ENCODE measurements around the gene SLC26A1. TPM values are rescaled to one million over a fixed set of nuclear protein-coding genes. Genes with fewer than 3 reads are reported as not detected.

The SLC26A1 gene
- total and polyA plus RNA-seq, 2 experiments from 2014 or later, result 0.22 to 1.8 TPM

DNA sequence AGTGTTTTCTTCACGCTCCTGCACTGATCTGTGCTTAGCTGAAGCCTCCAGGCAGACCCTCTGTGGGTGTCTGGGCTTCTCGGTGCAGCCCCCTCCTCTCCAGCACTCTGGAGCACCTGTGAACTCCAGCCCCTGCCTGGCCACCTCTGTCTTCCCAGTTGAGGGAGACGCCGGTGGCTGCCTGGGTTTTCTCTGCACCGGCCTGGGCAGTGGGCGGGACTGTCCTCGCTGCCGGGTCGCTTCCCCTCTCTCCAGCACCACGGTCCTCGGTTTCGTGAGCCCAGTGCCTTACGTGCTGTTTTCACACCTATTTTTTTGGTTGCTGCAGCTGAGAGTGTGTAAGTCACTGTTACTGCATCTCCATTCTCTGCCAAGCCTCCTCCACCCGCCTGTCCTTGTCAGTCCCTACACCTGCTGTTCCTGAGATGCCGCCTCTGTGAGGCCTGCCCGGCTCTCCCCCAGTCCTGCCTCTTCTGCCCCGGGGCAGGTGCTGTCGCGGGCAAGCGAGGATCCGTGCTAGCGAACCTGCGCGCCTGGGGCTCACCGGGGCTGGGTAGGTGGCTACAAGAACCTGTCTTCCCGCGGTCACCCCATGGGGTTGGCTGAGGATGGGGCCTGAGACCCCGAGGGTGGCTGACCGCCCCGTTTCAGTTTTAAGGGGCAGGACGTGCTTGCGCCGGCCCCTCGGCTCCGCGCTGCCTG, 15.8 kb upstream of the SLC26A1 start:
- Histone ChIP-seq H3K79me2 (ENCODE audit: insufficient read depth) (no peaks in the 10 kb centered on the region), H3K36me3 (ENCODE audit: low read depth) (no peaks in the 10 kb centered on the region), H3K9me2 (ENCODE audit: insufficient read depth) (no peaks in the 10 kb centered on the region), H3K9ac (peak overlapping the region; percentile 88), H2AFZ (peak overlapping the region; percentile 98), H3K27me3 (replicated peaks; ENCODE audit: insufficient read depth) (peaks cover 5% of the 10 kb centered on the region), H3K4me2 (ENCODE audit: unreplicated experiment) (peak overlapping the region; percentile 91), H3K4me3 (peak overlapping the region; percentile 82), H3F3A (ENCODE audit: insufficient read depth) (no peaks in the 10 kb centered on the region), H4K20me1 (ENCODE audit: insufficient read depth) (no peaks in the 10 kb centered on the region), H3K4me1 (ENCODE audit: insufficient read depth) (0 out of 2 replicates have a peak, but pooled peaks cover 3% of the 10 kb centered on the region), H3K9me3 (ENCODE audit: low read depth) (no peaks in the 10 kb centered on the region), H3K27ac (no peak overlapping the region)
- 2 to 4% methylated on average over 30 to 36 of the region's 36 CpGs for WGBS, 2 experiments (ENCODE audit: low coverage in 1 of 2, low lambda C conversion rate in 2 of 2, missing lambda C conversion rate in 2 of 2)
- DNase-seq, result peak; percentile 39
- in situ Hi-C loops (cut with MboI), result no loop called here
- no peak for TF ChIP-seq EZH2phosphoT487 (IDR thresholded peaks at IDR 0.05; ENCODE audit: insufficient read depth, low read depth)
- TF ChIP-seq EZH2 (IDR thresholded peaks at IDR 0.05; ENCODE audit: insufficient read depth, poor library complexity, severe bottlenecking), result no peak

DNA sequence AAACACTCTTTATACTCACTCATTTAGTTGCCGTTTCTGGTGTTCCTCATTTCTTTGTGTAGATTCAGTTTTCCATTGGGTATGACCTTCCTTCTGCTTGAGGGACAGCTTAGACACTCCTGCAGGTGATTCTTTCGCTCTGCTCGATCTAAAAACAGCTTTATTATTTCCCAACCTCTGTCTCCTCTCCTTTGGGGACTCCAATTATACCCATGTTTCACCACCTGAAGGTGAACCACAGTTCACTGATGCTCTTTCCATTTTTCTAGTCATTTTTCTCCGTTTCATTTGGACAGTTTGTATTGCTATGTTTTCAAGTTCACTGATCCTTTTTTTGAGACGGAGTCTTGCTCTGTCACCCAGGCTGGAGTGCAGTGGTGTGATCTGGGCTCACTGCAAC, 13.7 kb upstream of the SLC26A1 start:
- H3K9me2 ChIP-seq (ENCODE audit: insufficient read depth), result no peaks in the 10 kb centered on the region
- no peaks in the 10 kb centered on the region for H4K20me1 ChIP-seq (ENCODE audit: insufficient read depth)
- TF ChIP-seq EZH2 (IDR thresholded peaks at IDR 0.05; ENCODE audit: insufficient read depth, poor library complexity, severe bottlenecking), result no peak
- no peak for TF ChIP-seq EZH2phosphoT487 (IDR thresholded peaks at IDR 0.05; ENCODE audit: insufficient read depth, low read depth)
- H3K27ac ChIP-seq, result no peak overlapping the region
- no peaks in the 10 kb centered on the region for H3K36me3 ChIP-seq (ENCODE audit: low read depth)
- H3K4me3 ChIP-seq, result no peak overlapping the region
- H3K27me3 ChIP-seq (replicated peaks; ENCODE audit: insufficient read depth), result peaks cover 21% of the 10 kb centered on the region
- no peaks in the 10 kb centered on the region for H3K79me2 ChIP-seq (ENCODE audit: insufficient read depth)
- H3K9me3 ChIP-seq (ENCODE audit: low read depth), result no peaks in the 10 kb centered on the region
- H3F3A ChIP-seq (ENCODE audit: insufficient read depth), result no peaks in the 10 kb centered on the region
- 0 out of 2 replicates have a peak, but pooled peaks cover 3% of the 10 kb centered on the region for H3K4me1 ChIP-seq (ENCODE audit: insufficient read depth)
- no peak overlapping the region for H3K9ac ChIP-seq
- WGBS, 2 experiments (ENCODE audit: low coverage in 1 of 2, low lambda C conversion rate in 2 of 2, missing lambda C conversion rate in 2 of 2), result 75 to 79% methylated on average over 5 of the region's 5 CpGs
- no peak overlapping the region for H2AFZ ChIP-seq
- no peak overlapping the region for H3K4me2 ChIP-seq (ENCODE audit: unreplicated experiment)
- in situ Hi-C loops (cut with MboI), result no loop called here
- DNase-seq, result no peak

DNA sequence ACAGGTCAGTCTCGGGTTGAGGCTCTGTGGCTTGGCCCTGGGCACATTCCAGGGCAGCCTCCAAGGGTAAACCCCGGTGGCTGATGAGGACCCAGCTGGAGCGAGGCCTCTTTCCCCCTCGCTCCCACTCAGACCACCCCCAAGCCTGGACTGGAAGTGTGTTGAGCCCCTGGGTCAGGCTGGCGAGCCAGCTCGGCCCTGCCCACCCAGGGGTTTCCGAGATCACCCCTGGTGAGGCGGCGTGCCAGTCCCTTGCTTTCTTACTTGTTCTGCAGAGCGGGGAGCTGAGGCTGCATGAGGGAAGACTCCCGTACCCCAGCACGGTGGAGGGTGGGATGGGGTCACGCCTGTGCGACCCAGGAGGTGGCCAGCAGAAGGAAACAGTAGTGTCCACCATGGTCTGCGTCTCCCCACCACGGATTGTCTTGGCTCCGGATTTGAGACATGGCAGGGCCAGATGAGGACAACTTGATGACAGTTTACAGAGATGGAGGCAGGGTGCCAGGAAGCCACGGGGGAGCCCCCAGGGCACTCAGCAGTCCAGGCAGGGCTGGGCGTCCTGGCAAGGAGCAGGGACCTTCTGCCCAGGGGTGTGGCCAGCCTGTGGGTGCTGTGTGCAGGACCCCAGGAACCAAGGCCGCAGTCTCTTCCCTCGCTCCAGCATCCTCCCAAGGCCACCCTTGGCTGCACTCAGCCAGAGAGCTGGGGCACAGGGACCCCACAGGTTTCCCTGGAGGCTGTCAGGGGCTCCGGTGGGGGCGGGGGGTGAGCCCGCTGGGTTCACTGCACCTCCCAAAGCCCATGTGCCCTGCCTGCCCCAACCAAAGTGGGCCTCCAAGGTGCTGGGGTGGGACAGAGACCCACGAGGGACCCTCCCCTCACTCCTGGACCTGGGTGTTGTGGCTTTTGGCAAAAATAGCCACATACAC, 11.6 kb upstream of the SLC26A1 start:
- no peak for TF ChIP-seq EZH2 (IDR thresholded peaks at IDR 0.05; ENCODE audit: insufficient read depth, poor library complexity, severe bottlenecking)
- no peak for TF ChIP-seq EZH2phosphoT487 (IDR thresholded peaks at IDR 0.05; ENCODE audit: insufficient read depth, low read depth)
- Histone ChIP-seq H3K9me3 (ENCODE audit: low read depth) (no peaks in the 10 kb centered on the region), H3K36me3 (ENCODE audit: low read depth) (no peaks in the 10 kb centered on the region), H3F3A (ENCODE audit: insufficient read depth) (no peaks in the 10 kb centered on the region), H3K9me2 (ENCODE audit: insufficient read depth) (no peaks in the 10 kb centered on the region), H3K27me3 (replicated peaks; ENCODE audit: insufficient read depth) (peaks cover 28% of the 10 kb centered on the region), H4K20me1 (ENCODE audit: insufficient read depth) (no peaks in the 10 kb centered on the region), H3K4me2 (ENCODE audit: unreplicated experiment) (no peak overlapping the region), H3K4me1 (ENCODE audit: insufficient read depth) (no peaks in the 10 kb centered on the region), H3K27ac (no peak overlapping the region), H2AFZ (no peak overlapping the region), H3K79me2 (ENCODE audit: insufficient read depth) (no peaks in the 10 kb centered on the region), H3K4me3 (no peak overlapping the region), H3K9ac (no peak overlapping the region)
- WGBS, 2 experiments (ENCODE audit: low coverage in 1 of 2, low lambda C conversion rate in 2 of 2, missing lambda C conversion rate in 2 of 2), result 70% methylated on average over 23 to 25 of the region's 25 CpGs
- no peak for DNase-seq
- in situ Hi-C loops (cut with MboI), result no loop called here

DNA sequence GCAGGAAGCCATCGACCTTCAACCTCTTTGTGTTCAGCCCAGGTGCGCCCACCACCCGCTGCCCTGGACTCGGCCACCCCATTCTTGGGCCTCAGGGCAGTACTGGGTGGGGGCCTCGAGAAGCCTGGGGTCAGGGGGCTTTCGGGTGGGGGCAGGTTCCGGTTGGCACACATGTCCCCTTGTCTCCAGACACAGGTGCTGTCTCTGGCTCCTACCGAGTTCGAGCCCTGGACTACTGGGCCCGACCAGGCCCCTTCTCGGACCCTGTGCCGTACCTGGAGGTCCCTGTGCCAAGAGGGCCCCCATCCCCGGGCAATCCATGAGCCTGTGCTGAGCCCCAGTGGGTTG, 10.8 kb upstream of the SLC26A1 start:
- Histone ChIP-seq H3K36me3 (ENCODE audit: low read depth) (no peaks in the 10 kb centered on the region), H3K27ac (no peak overlapping the region), H4K20me1 (ENCODE audit: insufficient read depth) (no peaks in the 10 kb centered on the region), H3K4me3 (no peak overlapping the region), H3K9ac (no peak overlapping the region), H3F3A (ENCODE audit: insufficient read depth) (no peaks in the 10 kb centered on the region), H3K27me3 (replicated peaks; ENCODE audit: insufficient read depth) (peaks cover 28% of the 10 kb centered on the region), H3K79me2 (ENCODE audit: insufficient read depth) (no peaks in the 10 kb centered on the region), H3K9me2 (ENCODE audit: insufficient read depth) (no peaks in the 10 kb centered on the region), H2AFZ (no peak overlapping the region), H3K4me2 (ENCODE audit: unreplicated experiment) (no peak overlapping the region), H3K9me3 (ENCODE audit: low read depth) (no peaks in the 10 kb centered on the region), H3K4me1 (ENCODE audit: insufficient read depth) (no peaks in the 10 kb centered on the region)
- TF ChIP-seq EZH2 (IDR thresholded peaks at IDR 0.05; ENCODE audit: insufficient read depth, poor library complexity, severe bottlenecking) (no peak), EZH2phosphoT487 (IDR thresholded peaks at IDR 0.05; ENCODE audit: insufficient read depth, low read depth) (no peak)
- no peak for DNase-seq
- in situ Hi-C loops (cut with MboI), result no loop called here
- WGBS, 2 experiments (ENCODE audit: low coverage in 1 of 2, low lambda C conversion rate in 2 of 2, missing lambda C conversion rate in 2 of 2), result 89 to 90% methylated on average over 13 of the region's 13 CpGs
